ENCODE measurements around the gene ZBTB2.
"Not testable (repeated sequence)": the region's sequence is repeated elsewhere in the genome, so short reads cannot be mapped to it uniquely, and the experiment has no call there.

ZBTB2 gene

GRCh38 chr6:151402228-151402627, 10.9 kb upstream of the ZBTB2 start:
- no peak overlapping the region for H3K4me3 ChIP-seq (ENCODE audit: low read depth, low read length)

DNA sequence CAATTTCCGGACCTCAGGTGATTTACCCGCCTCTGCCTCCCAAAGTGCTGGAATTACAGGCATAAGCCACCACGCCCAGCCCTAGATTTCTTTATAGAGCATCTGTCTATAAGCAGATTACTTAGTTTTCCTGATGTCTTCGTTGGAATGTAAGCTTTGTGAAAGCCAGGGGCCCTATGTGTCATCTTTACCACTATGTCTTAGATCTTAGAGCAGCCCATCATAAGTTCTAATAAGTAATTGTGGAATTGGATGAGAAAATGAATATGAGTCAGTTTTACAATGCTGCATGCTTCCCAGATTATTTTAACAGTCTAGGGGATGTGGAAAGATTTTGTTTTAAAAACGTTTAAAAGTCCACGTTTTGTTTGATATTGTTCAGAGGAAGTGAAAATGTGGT, 9.1 kb upstream of the ZBTB2 start:
- H3K4me3 ChIP-seq (ENCODE audit: low read depth, low read length) = no peak overlapping the region

DNA sequence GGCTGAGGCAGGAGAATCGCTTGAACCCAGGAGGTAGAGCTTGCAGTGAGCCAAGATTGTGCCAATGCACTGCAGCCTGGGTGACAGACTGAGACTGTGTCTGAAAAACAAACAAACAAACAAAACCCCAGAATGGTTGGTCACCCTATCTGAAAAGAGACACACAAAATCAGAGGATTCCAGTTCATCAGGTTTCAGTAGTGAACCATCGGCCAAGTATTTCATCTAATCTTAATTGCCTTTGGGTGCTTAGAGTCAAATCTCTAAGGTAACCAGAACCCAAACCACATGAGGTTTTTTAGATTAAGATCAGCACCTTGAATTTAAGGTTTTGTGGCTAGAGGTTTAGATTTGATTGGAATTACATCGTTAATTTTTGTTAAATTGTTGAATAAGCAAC, 8.3 kb upstream of the ZBTB2 start:
- H3K4me3 ChIP-seq (ENCODE audit: low read depth, low read length) = no peak overlapping the region

- no peak overlapping the region for H3K4me3 ChIP-seq (ENCODE audit: low read depth, low read length)
Observed at GRCh38 chr6:151393410-151393809, 2.1 kb upstream of the ZBTB2 start.

DNA sequence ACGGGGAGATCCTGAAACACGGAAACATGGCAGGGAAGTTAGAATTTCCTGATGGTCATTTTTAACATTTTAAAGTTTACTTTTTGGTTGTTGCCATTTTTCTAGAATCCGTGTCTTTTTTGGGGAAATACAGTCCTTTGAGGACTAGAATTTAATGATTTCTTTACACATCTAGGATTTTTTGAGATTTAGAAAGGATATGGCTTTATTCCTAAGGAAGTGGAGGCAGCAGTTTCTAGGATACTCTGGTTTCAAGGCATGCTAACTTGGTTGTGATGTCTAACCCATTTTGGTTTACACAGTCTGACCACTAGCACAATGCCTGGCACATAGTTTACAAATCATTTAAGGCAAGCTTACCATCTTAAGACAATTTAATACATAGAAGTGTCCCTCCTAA, 1.1 kb upstream of the ZBTB2 start:
- peak overlapping the region; percentile 71 for H3K4me3 ChIP-seq (ENCODE audit: low read depth, low read length)

- H3K4me3 ChIP-seq (ENCODE audit: low read depth, low read length) = peak overlapping the region; percentile 78
Observed at GRCh38 chr6:151390851-151391470, 398 bp downstream of the ZBTB2 start.

DNA sequence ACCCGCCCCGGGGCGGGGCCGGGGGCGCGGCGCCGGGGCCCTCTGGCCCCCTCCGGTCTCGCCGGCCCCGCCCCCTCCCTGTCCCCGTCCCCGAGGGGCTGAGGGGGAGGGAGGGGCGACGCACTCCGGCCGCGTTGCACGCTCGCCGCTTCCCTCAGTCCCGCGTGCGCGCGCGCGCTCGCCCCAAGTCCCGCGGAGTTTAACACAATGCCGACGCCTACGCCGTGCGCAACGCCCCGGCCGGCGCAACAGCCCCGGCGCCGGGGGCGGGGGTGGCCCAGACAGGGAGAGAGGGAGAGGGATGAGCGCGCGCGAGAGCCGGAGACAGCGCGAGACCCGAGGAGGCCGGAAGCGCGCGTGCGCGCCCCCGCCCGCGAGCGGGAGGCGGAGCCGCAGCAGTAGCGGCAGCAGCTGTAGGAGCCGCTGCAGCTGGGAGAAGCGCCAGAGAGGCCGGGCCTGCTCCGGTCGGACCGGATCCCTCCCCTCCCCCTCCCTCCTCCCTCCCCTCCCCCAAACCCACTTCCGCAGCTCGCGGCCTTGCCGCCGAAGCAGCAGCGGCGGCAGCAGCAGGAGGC, 996 bp downstream of the ZBTB2 start:
- H3K4me3 ChIP-seq (ENCODE audit: low read depth, low read length) = peak overlapping the region; percentile 78

- peak overlapping the region; percentile 61 for H3K4me3 ChIP-seq (ENCODE audit: low read depth, low read length)
Observed at GRCh38 chr6:151389618-151390275, 1.6 kb downstream of the ZBTB2 start.

DNA sequence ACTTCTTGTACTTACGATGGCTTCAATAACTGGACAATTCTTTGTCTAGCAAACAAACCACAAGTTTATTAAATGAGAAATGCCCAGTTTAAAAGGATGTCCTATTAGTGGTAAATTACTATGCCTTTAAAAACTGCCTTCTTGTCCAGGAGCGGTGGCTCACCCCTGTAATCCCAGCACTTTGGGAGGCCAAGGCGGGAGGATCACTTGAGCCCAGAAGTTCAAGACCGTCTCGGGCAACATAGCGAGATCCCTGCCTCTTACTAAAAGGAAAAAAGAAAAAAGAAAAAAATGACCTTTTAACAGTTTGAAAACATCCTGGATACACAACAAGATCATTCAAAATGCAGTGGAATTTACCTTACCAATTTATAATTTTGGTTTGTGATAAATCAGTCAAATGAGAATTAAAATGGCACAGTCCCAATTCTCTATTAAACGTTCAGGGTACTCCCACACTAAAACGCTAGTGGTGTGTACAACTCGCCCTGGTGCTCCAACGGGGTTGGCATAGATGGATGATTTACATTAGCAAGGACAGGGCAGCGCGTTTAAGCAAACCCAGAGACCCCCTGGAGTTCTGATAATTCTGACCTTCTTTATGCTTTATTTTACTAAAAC, 2.3 kb downstream of the ZBTB2 start:
- peak overlapping the region; percentile 61 for H3K4me3 ChIP-seq (ENCODE audit: low read depth, low read length)

DNA sequence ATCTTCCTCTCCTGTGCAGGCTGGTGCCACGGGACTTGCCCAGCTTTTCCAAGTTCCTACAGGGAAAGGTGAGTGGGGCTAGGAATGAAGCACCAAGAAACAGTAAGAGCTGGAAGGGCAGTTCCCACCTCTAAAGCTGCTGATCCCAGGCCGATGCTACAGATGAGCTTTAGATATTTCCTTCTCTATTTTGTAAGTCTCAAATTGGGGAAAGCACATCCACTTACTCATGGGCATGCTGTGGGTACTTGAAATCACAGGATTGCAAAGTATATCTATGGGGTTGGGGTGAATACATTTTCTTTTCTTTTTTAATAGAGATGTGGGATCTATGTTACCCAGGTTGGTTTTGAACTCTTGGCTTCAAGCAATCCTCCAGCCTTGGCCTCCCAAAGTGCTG, 3.1 kb downstream of the ZBTB2 start:
- H3K4me3 ChIP-seq (ENCODE audit: low read depth, low read length) = no peak overlapping the region

DNA sequence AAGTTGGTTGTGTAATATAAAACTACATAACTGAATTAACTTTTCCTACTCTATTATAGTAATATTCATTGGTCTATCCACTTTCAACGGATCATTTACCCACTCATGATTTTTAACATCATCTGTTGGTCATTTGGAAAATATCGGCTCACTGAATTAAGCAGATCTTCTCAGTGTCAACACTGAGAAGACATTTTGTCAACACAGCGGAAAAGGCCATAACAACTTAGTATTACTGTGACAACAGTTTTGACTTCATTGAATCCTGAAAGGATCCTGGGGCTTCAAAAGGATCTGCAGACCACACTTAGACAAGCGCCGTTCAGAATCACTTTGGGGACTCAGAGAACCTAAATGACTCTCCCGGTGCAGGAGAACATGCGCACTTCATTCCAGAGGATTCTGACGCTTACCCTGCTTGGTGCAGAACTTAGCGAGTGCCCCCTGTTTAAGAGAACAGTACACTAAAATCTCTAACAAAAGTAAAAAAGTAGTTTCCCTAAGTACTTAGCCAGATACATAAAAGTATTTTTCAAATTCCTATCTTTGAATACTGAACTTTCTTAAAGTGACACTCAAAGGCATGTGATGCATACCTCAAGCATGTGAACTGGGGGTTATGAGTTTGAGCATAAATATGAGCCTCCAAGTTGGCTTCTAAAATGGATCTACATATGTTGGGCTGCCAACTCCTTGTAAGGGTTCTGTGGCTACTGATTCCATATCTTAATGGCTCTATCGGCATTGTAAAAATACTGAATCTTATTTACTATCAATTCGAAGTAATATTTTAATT, 4.0 kb downstream of the ZBTB2 start:
- H3K4me3 ChIP-seq (ENCODE audit: low read depth, low read length) = no peak overlapping the region

DNA sequence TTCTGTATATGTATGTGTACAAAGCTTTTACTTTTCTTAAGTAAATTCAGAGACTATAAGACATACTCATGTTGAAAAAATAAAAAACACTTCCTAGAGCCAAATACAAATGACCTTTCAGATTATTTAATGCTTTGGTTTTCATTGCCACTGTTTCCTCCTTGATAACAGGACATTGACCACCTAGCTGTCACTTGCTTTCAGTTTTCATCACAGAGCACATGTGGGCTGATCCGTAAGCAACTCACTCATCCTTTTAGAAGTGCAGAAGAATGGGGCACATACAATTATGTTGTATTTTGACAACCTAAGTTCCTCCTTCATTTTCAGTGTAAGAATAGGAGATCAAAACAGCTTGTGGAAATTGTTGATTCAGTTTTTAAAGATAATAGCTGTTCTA, 6.2 kb downstream of the ZBTB2 start:
- no peak overlapping the region for H3K4me3 ChIP-seq (ENCODE audit: low read depth, low read length)

GRCh38 chr6:151384151-151384550, 7.2 kb downstream of the ZBTB2 start:
- H3K4me3 ChIP-seq (ENCODE audit: low read depth, low read length) = no peak overlapping the region

DNA sequence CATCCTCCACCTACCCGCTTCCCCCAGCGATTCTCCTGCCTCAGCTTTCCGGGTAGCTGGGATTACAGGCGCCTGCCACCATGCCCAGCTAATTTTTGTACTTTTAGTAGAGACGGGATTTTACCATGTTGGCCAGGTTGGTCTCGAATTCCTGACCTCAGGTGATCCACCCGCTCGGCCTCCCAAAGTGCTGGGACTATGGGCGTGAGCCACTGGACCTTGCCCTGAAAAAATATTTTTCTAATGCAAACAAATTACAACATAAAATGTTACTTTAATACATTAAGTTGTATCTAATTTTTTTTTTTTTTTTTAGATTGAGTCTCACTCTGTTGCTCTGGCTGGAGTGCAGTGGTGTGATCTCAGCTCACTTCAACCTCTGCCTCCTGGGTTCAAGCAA, 8.7 kb downstream of the ZBTB2 start:
- H3K4me3 ChIP-seq (ENCODE audit: low read depth, low read length) = not testable (repeated sequence)

DNA sequence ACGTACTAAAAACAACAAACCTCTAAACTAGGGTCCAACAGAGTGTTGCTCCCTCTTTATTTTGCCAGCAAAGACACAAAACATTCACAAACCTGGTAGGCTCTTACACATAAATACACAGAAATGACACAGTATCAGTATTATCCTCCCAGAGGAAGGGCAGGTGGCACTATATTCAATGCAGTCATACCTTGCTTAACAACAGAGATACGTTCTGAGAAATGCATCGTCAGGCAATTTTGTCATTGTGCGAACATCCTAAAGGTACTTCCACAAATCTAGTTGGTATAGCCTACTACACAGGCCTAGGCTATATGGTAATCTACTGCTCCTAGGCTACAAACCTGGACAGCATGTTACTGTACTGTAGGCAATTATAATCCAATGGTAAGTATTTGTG, 9.6 kb downstream of the ZBTB2 start:
- H3K4me3 ChIP-seq (ENCODE audit: low read depth, low read length) = no peak overlapping the region

DNA sequence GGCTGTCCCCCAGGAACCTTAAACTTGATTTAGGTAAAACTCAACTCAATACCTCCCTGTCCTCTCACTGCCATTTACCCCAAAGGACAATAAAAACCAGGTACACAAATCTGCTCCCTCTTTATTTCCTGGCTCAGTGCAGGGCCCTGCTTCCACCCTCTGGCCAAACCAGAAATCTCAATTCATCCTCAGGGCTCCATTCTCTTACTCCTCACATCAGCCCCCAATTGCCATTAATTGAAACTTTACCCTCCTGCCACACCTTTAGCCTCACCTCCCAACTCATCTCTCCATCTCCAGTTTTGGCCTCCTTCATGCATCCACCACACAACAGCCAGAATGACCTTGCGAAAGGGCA, 10.5 kb downstream of the ZBTB2 start:
- no peak overlapping the region for H3K4me3 ChIP-seq (ENCODE audit: low read depth, low read length)

- no peak overlapping the region for H3K4me3 ChIP-seq (ENCODE audit: low read depth, low read length)
Observed at GRCh38 chr6:151379933-151380847, 11.2 kb downstream of the ZBTB2 start.

GRCh38 chr6:151377095-151377494, 14.3 kb downstream of the ZBTB2 start:
- no peak overlapping the region for H3K4me3 ChIP-seq (ENCODE audit: low read depth, low read length)

GRCh38 chr6:151376440-151376839, 14.9 kb downstream of the ZBTB2 start:
- no peak overlapping the region for H3K4me3 ChIP-seq (ENCODE audit: low read depth, low read length)

- H3K4me3 ChIP-seq (ENCODE audit: low read depth, low read length) = no peak overlapping the region
Observed at GRCh38 chr6:151375833-151376232, 15.5 kb downstream of the ZBTB2 start.

Measured in iPS-11a (cell line).